Fibroblast of lung (primary cell): ENCODE measurements around the gene BPTF.

Experiments
- EZH2 ChIP-seq: IDR thresholded peaks from 2 replicates; pipeline ENCODE4 v1.5.1; 2012; ENCODE audit warnings: low read length, control low read depth, mild to moderate bottlenecking; ENCODE audit errors: missing control alignments
- TF ChIP-seq, protein P1 (sequence below), 2 donors: IDR thresholded peaks in 1 of 2; conservative IDR thresholded peaks in 1 of 2; 1 replicate in 1 of 2; 2 replicates in 1 of 2; pipeline ENCODE4 v1.5.1; 2011 to 2012; ENCODE audit warnings: low read length in 2 of 2, control low read depth in 1 of 2, inconsistent platforms in 1 of 2, low read depth in 1 of 2, mild to moderate bottlenecking in 1 of 2

DNA sequence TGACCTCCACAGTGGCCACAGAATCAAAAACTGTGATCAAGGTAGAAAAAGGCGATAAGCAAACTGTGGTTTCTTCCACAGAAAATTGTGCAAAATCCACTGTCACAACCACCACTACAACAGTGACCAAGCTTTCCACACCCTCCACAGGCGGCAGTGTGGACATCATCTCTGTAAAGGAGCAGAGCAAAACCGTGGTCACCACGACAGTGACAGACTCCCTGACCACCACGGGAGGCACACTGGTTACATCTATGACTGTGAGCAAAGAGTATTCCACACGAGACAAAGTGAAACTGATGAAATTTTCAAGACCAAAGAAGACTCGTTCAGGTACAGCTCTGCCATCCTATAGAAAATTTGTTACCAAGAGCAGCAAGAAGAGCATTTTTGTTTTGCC, 87.4 kb downstream of the BPTF start:
- TF ChIP-seq, protein P1, sequence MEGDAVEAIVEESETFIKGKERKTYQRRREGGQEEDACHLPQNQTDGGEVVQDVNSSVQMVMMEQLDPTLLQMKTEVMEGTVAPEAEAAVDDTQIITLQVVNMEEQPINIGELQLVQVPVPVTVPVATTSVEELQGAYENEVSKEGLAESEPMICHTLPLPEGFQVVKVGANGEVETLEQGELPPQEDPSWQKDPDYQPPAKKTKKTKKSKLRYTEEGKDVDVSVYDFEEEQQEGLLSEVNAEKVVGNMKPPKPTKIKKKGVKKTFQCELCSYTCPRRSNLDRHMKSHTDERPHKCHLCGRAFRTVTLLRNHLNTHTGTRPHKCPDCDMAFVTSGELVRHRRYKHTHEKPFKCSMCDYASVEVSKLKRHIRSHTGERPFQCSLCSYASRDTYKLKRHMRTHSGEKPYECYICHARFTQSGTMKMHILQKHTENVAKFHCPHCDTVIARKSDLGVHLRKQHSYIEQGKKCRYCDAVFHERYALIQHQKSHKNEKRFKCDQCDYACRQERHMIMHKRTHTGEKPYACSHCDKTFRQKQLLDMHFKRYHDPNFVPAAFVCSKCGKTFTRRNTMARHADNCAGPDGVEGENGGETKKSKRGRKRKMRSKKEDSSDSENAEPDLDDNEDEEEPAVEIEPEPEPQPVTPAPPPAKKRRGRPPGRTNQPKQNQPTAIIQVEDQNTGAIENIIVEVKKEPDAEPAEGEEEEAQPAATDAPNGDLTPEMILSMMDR (conservative IDR thresholded peaks at IDR 0.05 in 1 of 2, IDR thresholded peaks at IDR 0.05 in 1 of 2; ENCODE audit: low read depth in 1 of 2, low read length in 2 of 2) = no peak
- no peak for TF ChIP-seq EZH2
